HG03558 (cell line): ENCODE results near the gene GOLGA2.
A peak's percentile ranks its signal among the peaks of the same experiment; 100 is the strongest.

Experiments used
- ATAC-seq: cut with Tn5 transposase; IDR thresholded peaks from one replicate; pipeline ENCODE4 v1.9.1; 2021; ENCODE audit warnings: moderate number of reproducible peaks; ENCODE audit not compliant: unreplicated experiment; ENCODE audit errors: extremely low read depth

GOLGA2 gene

DNA sequence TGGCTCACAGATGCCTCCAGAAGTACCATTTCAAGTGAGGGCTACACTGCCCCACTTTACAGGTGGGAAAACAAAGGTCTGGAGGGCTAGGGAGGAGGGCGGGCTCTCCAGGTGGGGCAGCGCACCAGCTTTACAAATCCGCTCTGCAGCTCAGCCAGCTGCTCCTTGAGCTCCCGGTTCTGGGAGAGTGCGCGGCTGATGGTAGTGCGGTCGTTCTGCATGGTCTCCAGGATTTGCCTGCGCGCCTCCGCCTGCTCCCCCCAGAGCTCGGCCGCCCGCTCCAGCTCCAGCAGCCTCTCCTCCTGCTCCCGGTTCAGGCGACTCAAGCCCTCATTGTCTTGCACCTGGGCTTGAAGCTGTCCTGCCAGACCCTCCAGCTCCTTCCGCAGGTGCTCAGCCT is 15.5 kb downstream of the GOLGA2 start:
- ATAC-seq, result no peak

DNA sequence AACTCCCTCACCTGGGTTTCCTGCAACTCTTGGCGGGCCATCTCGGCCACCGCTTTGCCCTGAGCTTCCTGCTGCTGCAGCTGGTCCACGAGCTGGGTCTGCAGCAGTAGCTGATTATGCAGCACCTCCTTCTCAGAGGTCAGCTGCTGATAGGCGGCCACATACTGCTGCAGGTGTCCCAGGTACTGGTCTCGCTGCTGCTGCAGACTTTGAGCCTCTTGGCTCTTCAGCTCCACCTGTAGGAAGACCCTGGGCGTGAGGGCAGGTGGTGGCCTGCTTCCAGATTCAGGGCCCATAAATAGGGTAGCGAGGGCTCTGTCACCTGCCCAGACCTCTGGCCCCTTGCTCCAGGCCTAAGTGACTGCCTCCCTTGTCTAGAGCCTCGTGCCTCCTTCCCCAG is 16.7 kb downstream of the GOLGA2 start:
- no peak for ATAC-seq

GRCh38 chr9:128258326-128258725 is 17.5 kb downstream of the GOLGA2 start:
- no peak for ATAC-seq

- no peak for ATAC-seq
These were observed 17.9 kb downstream of the GOLGA2 start for GRCh38 chr9:128257907-128258306.

- no peak for ATAC-seq
These were observed 18.6 kb downstream of the GOLGA2 start for GRCh38 chr9:128257086-128257825.

GRCh38 chr9:128254855-128255759 is 20.7 kb downstream of the GOLGA2 start:
- ATAC-seq, result no peak

DNA sequence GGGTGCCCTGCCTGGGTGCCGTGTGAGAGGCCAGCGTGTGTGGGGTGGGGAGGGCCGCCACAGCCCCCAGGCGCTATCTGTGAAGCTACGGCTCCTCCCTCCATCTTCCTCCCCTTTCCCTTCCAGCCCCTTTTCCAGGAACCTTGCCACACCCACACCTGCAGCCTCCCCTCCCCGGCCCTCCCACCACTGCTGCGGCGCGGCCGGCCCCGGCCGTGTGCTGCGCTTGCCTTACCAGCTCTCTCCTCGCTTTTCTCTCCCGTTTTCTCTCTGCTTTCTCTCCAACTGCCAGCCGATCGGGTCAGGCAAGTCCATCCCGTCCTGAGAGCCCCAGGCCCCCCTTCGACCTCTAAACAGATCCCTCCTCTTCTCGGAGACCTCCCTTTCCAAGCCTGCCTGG is 21.4 kb downstream of the GOLGA2 start:
- no peak for ATAC-seq

DNA sequence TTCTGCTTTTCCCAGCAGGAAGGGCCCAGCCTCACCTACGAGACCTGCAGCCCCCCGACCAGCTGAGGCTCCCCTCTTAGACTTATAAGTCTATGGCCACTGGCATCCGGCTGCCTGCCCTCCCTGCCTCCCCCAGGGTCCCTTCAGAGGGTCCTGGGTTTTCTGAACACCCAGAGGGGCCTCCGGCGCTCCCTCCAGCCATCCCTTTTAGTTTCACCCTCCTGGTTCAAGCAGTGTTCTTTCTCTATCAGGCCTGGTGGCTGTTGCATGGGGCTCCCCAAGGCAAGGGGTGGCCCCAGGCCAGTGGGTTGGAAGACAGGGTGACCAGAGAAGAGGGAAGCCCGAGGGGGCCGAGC is 21.8 kb downstream of the GOLGA2 start:
- ATAC-seq, result no peak

DNA sequence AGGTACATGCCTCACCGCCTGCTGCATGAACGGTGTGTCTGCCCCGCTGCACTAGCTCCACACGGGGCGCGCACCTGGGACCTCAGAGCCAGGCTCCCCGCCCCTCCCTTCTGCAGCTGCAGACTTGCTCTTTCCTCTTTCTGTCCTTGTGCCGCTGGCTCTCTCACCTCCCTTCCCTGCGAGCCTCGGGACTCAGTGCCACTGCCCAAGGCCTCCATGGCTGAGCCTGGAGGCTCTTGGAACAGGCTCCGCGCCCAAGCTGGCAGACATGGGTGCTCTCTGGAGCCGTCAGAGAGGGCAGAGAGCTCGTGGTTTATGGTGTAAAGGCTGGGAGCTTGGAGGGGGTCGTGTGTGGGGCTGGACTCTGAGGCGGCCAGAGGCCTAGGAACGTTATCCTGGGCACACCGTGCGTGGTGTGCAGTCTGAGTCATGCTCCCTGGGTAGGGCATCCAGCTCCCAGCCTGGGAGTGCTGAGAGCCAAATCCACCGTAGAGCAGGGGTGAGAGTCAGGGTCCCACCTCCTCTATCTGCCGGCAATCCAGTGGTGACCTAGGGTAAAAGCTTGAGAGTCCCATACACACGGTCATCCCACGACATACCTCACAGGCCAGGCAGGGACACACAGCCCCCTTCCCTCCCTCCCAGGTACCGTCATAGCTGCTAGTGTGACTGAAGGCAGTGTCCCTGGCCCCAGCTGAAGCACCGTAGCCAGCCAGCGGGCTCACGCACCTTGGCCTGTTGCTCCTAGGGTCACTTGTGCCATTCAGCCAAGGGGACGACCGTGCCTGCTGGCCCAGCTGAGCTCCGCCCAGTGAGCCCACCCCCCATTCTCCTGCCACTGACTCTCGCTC is 22.4 kb downstream of the GOLGA2 start:
- ATAC-seq, result no peak

DNA sequence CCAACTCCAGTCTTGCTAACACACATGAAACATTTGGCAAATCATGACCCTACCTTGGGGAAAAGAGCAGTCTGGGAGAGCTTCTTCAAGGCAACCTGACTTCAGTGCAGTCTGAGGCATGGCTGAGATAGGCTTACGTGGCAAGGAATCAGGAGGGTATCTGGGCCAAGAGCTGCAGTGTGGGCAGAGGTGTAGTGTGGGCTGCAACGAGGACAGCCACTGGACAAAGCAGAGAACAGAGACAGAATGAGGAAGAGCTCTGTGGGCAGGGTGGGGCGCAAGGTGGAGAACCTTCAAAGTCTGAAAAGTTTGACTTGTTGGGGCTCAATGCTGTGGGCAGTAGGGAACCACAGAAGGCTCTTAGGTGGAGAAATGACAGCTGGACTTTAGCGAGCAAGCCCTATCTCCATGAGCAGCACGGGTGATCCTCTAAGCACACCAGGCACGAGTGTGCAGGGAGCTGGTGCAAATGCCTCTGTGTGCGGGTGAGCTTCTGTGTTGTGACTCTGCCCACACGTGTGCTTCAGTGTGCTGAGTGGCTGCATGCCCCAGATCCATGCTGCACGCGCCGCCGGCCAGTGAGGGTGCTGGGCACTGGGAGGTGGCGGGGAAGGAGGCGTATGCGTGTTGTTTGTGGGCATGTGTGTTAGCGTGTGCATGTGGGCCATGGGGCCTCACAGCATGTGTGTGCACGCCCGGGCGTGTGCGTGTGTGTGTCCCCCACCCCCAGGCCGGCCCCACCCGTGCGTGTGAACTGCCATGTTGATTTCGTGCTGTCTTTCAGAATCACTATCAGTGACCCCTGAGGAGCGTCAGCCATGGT is 23.3 kb downstream of the GOLGA2 start:
- ATAC-seq, result no peak

DNA sequence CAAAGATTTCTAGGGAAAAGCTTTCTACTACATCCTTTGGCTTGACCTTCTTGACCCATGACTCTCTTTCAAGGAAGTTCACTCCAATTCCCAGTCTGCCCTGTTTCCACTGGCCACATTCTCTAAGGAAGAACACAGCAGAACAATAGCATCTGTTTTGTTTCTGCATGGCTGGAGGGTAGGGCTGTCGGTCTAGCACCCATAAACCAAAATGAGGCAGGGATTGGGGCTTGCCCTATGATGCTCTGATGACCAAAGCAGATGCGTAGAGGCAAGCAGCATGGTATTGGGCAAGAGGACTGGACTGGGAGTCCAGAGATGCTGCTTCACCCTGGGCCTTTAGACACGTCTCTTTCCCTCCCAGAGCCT is 24.1 kb downstream of the GOLGA2 start:
- ATAC-seq, result no peak

- ATAC-seq, result peak; percentile 19
These were observed 24.7 kb downstream of the GOLGA2 start for GRCh38 chr9:128250839-128251731.

GRCh38 chr9:128249908-128250838 is 25.6 kb downstream of the GOLGA2 start:
- peak; percentile 50 for ATAC-seq

- no peak for ATAC-seq
These were observed 26.3 kb downstream of the GOLGA2 start for GRCh38 chr9:128249558-128249907.

- no peak for ATAC-seq
These were observed 28.5 kb downstream of the GOLGA2 start for GRCh38 chr9:128247226-128247803.

DNA sequence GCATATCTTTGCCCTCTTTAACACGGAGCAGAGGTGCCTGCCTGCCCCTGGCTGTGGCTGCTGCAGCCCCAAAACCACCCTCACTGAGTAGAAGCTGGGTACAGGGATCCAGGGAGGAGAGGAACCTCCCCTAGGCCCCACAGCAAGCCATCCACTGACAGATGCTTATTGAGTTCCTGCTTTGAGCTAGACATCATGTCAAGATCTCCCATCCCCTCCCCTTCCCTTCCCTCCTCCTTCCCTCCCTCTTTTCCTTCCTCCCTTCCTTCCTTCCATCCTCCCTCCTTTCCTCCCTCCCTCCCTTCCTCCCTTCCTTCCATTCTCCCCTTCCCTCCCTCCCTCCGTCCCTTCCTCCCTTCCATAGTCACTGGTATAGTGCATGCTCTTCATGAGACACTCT is 29.3 kb downstream of the GOLGA2 start:
- no peak for ATAC-seq

DNA sequence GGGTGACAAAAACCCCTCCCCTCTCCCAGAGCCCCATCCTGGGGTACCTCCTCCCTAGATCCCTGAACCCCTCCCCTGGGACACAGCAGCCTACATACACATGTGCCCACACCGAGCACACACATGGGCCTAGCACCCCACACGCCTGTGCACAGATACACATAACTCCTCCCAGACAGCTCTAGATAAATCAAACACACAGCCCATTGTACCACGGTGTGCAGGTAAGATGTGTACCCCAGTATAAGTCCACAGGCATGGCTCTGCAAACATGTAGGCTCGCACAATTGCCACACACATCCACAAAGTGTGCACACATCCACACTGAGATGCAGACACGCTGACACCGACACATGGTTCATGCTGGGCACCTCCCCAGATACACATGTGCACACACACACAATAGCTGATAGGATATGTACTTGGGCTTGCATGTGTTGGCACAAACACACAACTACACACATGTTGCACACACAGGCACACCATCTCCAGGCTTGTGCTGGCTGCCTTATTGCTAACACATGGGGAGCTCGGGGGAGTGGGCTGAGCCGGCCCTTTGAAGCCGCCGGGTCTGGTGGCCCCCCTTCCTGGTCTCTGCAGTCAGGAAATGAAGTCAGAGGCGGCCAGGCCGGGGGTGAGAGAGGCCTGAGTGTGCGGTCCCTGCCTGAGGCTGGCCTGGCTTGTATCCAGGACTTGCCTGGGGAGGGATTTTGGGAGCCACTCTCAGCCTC is 30.2 kb downstream of the GOLGA2 start:
- no peak for ATAC-seq
